Activated naive CD4-positive, alpha-beta T cell treated with anti-CD3 and anti-CD28 coated beads for 36 hours (primary cell): ENCODE measurements around the gene STXBP3. TPM values are rescaled to one million over a fixed set of nuclear protein-coding genes. Genes with fewer than 3 reads are reported as not detected.
"Not testable (repeated sequence)": the region's sequence is repeated elsewhere in the genome, so short reads cannot be mapped to it uniquely, and the experiment has no call there.

Source experiments
- CTCF ChIA-PET: fragments of 350-600 bp; sonication (Branson Sonifier 250); formaldehyde crosslinking; loops from one replicate; lab custom pipeline; 2021; ENCODE audit warnings: antibody characterized with exemption; lab: Charles Lee
- DNase-seq: peaks from one replicate; pipeline ENCODE4 v3.0.0-alpha.2; 2020
- H3K27ac Mint-ChIP-seq: one replicate; pipeline ENCODE4 v1.8.0; 2021; ENCODE audit warnings: mild to moderate bottlenecking, mixed read lengths
- H3K27me3 Mint-ChIP-seq: one replicate; pipeline ENCODE4 v1.8.0; 2021; ENCODE audit warnings: low read depth, mixed read lengths
- H3K36me3 Mint-ChIP-seq: one replicate; pipeline ENCODE4 v1.8.0; 2021; ENCODE audit warnings: low read depth, mixed read lengths
- H3K4me1 Mint-ChIP-seq: one replicate; pipeline ENCODE4 v1.8.0; 2021; ENCODE audit warnings: low read depth, mixed read lengths
- H3K4me3 Mint-ChIP-seq: one replicate; pipeline ENCODE4 v1.8.0; 2021; ENCODE audit warnings: mild to moderate bottlenecking, moderate library complexity, mixed read lengths
- H3K9me3 Mint-ChIP-seq: one replicate; pipeline ENCODE4 v1.8.0; 2021; ENCODE audit warnings: mixed read lengths
- intact Hi-C: fragments of 100-400 bp; cut with micrococcal nuclease; formaldehyde crosslinking; loops from one replicate; pipeline ENCODE4 v1.15.1; 2023
- total RNA-seq, 2 experiments: library from RNA; stranded (reverse); gene quantifications; one replicate each; pipeline ENCODE4 v1.2.3, GENCODE V29; 2021

The STXBP3 gene, protein sequence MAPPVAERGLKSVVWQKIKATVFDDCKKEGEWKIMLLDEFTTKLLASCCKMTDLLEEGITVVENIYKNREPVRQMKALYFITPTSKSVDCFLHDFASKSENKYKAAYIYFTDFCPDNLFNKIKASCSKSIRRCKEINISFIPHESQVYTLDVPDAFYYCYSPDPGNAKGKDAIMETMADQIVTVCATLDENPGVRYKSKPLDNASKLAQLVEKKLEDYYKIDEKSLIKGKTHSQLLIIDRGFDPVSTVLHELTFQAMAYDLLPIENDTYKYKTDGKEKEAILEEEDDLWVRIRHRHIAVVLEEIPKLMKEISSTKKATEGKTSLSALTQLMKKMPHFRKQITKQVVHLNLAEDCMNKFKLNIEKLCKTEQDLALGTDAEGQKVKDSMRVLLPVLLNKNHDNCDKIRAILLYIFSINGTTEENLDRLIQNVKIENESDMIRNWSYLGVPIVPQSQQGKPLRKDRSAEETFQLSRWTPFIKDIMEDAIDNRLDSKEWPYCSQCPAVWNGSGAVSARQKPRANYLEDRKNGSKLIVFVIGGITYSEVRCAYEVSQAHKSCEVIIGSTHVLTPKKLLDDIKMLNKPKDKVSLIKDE
- total RNA-seq = 10 to 100 TPM; 29.1 to 30.3 TPM

DNA sequence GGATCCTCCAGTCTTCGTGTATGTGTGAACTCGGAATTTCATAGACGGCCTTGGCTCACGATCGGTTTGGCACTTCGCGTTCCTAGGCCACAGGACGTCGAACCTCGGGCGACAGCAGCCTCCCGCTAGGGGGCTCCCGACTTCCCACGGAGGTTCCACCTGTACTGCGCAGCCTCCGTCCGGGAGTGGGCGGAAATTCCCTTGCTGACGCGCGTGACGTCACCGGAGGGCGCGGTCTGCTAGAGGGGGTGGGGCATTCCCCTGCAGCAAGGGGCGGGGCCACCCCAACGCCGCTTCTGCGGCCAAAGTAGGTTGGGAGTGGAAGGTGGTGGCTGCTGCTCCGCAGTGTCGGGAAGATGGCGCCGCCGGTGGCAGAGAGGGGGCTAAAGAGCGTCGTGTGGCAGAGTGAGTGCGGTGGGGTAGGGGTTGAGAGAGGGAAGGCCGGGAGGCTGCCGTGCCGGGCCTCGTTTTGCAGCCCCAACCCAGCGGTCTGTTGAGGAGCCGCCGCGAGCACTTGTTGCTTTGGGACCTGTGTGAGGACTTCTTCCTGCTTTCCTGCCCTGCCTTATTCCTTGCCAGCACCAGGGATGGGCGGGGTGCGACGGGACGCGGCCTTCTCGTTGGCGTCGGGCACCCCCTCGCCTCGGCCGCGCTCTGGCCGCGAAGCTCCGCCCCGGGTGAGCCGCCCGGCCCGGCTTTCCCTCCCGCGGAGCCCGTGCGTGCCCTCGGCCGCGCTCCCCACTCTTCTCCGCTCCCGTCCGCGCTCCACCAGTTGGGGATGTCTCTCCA is at the start of gene STXBP3:
TSS of gene STXBP3 (plus strand) at position 293 of the 789 bp plus-strand sequence. CDS start at position 357, 64 bp downstream.
- Mint-ChIP-seq H3K9me3 (no peaks in the 10 kb centered on the region), H3K4me3 (peak within 1 kb of the TSS; percentile 94), H3K4me1 (peaks cover 28% of the 10 kb centered on the region), H3K27me3 (no peaks in the 10 kb centered on the region), H3K36me3 (peaks cover 2% of the 10 kb centered on the region), H3K27ac (peak within 1 kb of the TSS; percentile 92)
- DNase-seq = peak; percentile 100
- CTCF ChIA-PET = no interaction called here
- intact Hi-C loops = loop anchor here (1.0 to 5.0 kb wide), 14 partner anchors 20 to 1286 kb away; partner anchors contain the start of genes CLCC1, GPSM2, HENMT1 and PRPF38B

DNA sequence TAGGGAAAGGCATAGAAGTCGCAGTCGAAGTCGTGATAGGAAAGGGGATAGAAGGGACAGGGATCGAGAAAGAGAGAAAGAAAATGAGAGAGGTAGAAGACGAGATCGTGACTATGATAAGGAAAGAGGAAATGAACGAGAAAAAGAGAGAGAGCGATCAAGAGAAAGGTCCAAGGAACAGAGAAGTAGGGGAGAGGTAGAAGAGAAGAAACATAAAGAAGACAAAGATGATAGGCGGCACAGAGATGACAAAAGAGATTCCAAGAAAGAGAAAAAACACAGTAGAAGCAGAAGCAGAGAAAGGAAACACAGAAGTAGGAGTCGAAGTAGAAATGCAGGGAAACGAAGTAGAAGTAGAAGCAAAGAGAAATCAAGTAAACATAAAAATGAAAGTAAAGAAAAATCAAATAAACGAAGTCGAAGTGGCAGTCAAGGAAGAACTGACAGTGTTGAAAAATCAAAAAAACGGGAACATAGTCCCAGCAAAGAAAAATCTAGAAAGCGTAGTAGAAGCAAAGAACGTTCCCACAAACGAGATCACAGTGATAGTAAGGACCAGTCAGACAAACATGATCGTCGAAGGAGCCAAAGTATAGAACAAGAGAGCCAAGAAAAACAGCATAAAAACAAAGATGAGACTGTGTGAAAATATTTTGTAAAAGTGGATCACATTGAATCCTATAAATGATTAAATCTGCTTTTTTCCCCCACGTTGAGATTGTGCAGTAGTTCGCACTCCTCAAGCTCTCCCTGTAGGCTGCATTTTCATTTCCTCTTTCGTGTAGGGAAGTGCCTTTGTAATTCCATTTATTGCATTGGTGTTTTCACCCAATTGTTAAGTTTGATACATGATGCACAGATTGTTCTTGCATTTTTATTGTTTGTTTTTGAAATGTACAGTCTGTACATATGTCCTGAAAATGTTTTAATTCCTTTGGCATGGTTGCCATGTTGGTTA is 46.8 kb upstream of the STXBP3 start:
- Mint-ChIP-seq H3K4me3 (peak overlapping the region; percentile 56), H3K4me1 (peaks cover 50% of the 10 kb centered on the region), H3K9me3 (no peaks in the 10 kb centered on the region), H3K27me3 (no peaks in the 10 kb centered on the region), H3K36me3 (peaks cover 50% of the 10 kb centered on the region), H3K27ac (peak overlapping the region; percentile 76)
- CTCF ChIA-PET = no interaction called here
- no peak for DNase-seq
- intact Hi-C loops = no loop called here

DNA sequence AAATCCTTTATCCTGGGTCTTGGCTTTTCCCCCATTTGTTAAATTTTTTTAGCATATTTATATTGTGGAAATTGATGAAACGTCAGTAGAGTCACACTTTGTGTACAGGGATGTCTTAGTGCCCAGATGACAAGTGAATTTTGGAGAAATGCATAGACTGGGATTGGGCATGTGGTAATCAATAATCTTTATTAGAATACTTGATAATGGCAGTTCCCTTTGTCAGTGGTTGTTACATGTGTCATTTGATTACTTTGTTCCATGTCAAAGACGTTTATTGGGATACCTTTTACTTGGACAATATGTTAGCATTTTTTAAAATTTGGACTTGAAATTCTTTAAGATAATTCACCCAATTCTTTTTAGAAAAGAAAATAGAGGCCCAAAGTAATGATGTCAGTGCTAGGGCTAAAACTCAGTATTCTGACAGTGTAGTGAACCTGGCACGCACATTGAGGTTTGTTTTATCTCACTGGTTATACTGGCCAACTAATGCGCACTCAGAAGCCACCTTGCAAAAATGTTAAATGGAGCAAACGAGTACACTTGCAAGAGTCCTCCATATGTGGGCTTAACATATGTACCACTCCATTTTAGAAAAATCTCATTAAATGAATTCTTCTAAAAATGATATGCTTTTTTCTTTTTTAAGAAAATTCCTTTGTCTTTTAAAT is 45.2 kb upstream of the STXBP3 start:
- Mint-ChIP-seq H3K4me3 (no peak overlapping the region), H3K4me1 (peaks cover 44% of the 10 kb centered on the region), H3K9me3 (no peaks in the 10 kb centered on the region), H3K27me3 (no peaks in the 10 kb centered on the region), H3K27ac (peak overlapping the region; percentile 37), H3K36me3 (peaks cover 40% of the 10 kb centered on the region)
- no peak for DNase-seq
- intact Hi-C loops = no loop called here
- CTCF ChIA-PET = interaction anchor here (0.6 kb wide), 1 partner anchor 86 kb away, joined by 4 read pairs; no protein-coding TSS in a partner anchor

DNA sequence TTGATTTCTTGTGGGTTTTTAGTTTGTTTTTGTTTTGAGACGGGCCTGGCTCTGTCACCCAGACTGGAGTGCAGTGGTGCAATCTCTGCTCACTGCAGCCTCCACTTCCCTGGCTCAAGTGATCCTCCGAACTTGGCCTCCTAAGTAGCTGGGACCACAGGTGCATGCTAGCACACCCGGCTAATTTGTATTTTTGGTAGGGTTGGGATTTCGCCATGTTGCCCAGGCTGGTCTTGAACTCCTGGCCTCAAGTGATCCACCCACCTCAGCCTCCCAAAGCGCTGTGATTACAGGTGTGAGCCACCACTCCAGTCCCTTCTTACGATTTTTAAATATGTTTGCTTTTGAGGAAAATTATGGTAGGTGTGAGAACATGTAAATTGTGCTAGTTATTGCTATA is 44.4 kb upstream of the STXBP3 start:
- H3K27me3 Mint-ChIP-seq, DNase-seq, H3K4me3 Mint-ChIP-seq, intact Hi-C loops, H3K9me3 Mint-ChIP-seq: not testable (repeated sequence)
- CTCF ChIA-PET = interaction anchor here (1.7 kb wide), 1 partner anchor 10 kb away, joined by 4 read pairs; the partner anchor contains the start of gene PRPF38B
- peaks cover 33% of the 10 kb centered on the region for H3K36me3 Mint-ChIP-seq
- H3K27ac Mint-ChIP-seq = peak overlapping the region; percentile 50
- peaks cover 38% of the 10 kb centered on the region for H3K4me1 Mint-ChIP-seq

DNA sequence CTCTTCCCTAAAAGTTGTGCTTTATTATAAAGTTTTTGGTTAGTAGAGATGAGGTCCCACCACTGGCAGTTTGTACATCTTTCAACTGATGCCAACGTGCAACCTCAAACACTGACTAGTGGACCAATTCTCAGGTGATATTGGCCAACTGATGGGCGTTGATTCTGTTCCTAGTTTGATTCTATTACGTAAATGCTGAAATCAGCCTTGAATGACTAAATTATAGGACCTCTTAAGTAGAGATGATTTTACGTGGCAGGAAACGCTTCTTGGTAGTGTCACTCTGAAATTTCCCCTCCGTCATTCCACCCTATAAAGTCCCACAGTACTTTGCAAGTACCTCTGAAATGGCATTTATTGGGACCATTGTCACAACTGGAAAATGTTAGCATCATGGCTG is 42.5 kb upstream of the STXBP3 start:
- CTCF ChIA-PET = no interaction called here
- Mint-ChIP-seq H3K4me1 (peaks cover 28% of the 10 kb centered on the region), H3K27ac (peak overlapping the region; percentile 84), H3K36me3 (peaks cover 20% of the 10 kb centered on the region), H3K9me3 (no peaks in the 10 kb centered on the region), H3K27me3 (no peaks in the 10 kb centered on the region), H3K4me3 (no peak overlapping the region)
- peak; percentile 21 for DNase-seq
- intact Hi-C loops = loop anchor here (1.0 kb wide), 2 partner anchors 12 to 42 kb away; partner anchors contain the start of genes PRPF38B and STXBP3

DNA sequence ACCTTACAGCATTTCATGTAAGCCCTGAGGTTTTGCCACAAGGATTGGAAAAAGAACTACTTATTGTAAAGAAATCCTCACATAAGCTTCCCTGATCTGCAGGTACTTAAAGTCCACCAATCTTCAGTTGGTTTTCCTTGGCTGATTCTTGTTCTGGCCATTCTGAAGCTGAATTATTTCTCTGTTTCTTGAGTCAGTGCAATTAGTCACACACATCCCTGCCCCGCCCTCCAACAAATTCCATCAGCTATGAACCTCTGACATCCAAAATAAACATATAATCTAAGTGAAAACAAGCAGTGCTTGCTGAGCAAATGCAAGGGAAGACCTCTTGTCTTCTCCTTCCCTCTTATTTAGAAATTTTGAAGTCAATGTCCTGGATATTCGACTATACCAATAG is 42.0 kb upstream of the STXBP3 start:
- CTCF ChIA-PET = interaction anchor here (1.2 kb wide), 1 partner anchor 12 kb away, joined by 4 read pairs; the partner anchor contains the start of gene PRPF38B
- intact Hi-C loops = loop anchor here (1.0 kb wide), 2 partner anchors 12 to 42 kb away; partner anchors contain the start of genes PRPF38B and STXBP3
- H3K9me3 Mint-ChIP-seq = no peaks in the 10 kb centered on the region

DNA sequence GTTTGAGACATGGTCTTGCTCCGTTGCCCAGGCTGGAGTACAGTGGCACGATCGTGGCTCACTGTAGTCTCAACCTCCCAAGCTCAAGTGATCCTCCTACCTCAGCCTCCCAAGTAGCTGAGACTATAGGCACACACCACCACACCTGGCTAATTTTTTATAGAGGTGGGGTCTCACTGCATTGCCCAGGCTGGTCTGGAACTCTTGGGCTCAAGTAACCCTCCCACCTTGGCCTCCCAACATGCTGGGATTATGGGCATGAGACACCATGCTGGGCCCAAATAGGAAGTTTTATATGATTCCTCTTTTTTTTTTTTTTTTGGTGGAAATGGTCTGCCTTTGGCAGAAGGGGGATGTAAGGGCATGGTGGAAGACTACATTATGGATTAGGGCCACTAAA is 39.8 kb upstream of the STXBP3 start:
- CTCF ChIA-PET = no interaction called here
- peaks cover 6% of the 10 kb centered on the region for H3K36me3 Mint-ChIP-seq
- no peak overlapping the region for H3K27ac Mint-ChIP-seq

More for the DNA sequence above, 42.0 kb upstream of the STXBP3 start:
- H3K27me3 Mint-ChIP-seq = no peaks in the 10 kb centered on the region
- H3K27ac Mint-ChIP-seq = peak overlapping the region; percentile 44
- H3K4me1 Mint-ChIP-seq = peaks cover 23% of the 10 kb centered on the region
- peaks cover 15% of the 10 kb centered on the region for H3K36me3 Mint-ChIP-seq
- no peak overlapping the region for H3K4me3 Mint-ChIP-seq
- no peak for DNase-seq

DNA sequence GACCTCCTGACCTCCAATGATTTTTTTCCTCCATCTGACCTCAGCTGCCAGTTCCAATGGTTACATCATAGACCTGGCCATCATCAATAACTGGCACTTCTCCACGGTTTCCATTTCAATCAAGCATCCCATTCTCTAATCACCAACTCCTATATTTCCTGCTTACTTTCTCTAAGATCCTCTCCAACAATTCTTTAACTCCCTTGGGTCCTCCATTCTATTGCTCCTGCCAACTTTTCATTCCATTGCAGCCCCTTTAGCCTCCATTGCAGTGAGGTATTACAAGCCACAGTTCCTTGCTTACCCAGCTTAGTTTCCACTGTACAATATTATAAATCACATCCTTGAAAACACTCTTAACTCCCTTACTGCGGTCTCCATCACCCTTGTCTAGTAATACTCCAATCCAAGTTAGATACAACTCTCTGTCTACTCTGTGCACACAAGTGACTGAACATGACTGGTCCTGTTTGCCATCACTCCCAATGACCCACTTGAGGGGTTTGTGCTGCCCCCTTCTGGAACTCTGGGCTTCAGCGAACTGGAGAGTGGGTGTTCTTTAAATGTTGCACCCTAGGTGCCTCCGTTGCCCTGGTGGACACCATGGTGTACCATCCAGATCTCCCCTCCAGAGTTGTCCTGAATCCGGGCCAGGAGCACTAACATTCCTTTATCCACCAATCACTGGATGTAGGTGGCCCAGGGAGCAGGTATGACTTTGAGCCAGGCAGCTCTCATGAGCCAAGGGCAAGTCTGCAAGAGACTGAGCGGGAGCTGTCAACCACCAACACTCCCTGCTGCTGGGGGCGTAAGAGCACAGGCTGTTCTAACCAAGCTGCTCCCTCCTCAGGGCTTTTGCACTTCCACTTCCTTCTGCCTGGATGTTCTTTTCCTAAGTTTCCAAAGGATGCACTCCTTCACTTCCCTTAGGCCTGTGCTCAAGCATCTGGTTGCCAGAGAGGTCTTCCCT is 37.5 kb upstream of the STXBP3 start:
- Mint-ChIP-seq H3K27me3 (no peaks in the 10 kb centered on the region), H3K27ac (no peak overlapping the region), H3K9me3 (no peaks in the 10 kb centered on the region), H3K4me3 (no peak overlapping the region), H3K4me1 (peaks cover 11% of the 10 kb centered on the region), H3K36me3 (no peaks in the 10 kb centered on the region)
- CTCF ChIA-PET = interaction anchor here (0.9 to 1.7 kb wide), 7 partner anchors 11 to 147 kb away, joined by 3 to 8 read pairs (median 3); partner anchors contain the start of gene PRPF38B
- peak; percentile 81 for DNase-seq
- intact Hi-C loops = loop anchor here (1.0 to 2.0 kb wide), 3 partner anchors 64 to 197 kb away; partner anchors contain the start of gene EEIG2

More for the DNA sequence above, 39.8 kb upstream of the STXBP3 start:
- H3K27me3 Mint-ChIP-seq = no peaks in the 10 kb centered on the region
- peaks cover 15% of the 10 kb centered on the region for H3K4me1 Mint-ChIP-seq
- no peak overlapping the region for H3K4me3 Mint-ChIP-seq
- intact Hi-C loops = no loop called here
- no peaks in the 10 kb centered on the region for H3K9me3 Mint-ChIP-seq
- DNase-seq = no peak

DNA sequence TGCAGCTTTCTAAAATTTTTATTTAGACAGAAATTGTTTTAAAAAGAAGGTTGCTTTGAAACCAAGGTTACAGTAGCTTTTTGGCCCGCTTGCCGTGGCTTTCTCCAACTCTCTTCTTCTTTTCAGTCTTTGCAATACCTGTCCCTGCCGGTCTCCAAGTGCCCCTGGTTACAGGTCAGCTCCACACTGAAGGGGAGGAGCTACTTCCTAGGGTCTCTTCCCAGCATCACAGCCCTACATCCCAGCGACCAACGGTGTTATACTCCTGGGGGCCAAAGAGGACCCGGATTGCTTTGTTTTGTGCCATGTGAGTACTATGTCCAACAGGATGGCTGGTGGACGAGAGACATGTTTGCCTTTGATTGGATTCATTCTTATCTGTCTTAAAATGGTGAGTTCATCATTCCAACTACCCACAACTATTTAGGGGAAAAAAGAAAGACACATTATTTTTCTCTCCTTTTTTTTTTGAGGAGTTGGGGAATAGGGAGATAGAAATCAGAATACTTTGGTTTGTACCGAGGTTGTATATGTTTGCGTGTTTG is 33.8 kb upstream of the STXBP3 start, which contains the start of gene FNDC7:
TSS of gene FNDC7 (plus strand) at position 303 of the 545 bp plus-strand sequence. CDS start at position 329, 26 bp downstream.
- H3K27me3 Mint-ChIP-seq = no peaks in the 10 kb centered on the region
- no peak within 1 kb of the TSS for H3K27ac Mint-ChIP-seq
- no peak for DNase-seq
- no peaks in the 10 kb centered on the region for H3K36me3 Mint-ChIP-seq
- H3K4me3 Mint-ChIP-seq = no peak within 1 kb of the TSS
- H3K9me3 Mint-ChIP-seq = no peaks in the 10 kb centered on the region
- no peaks in the 10 kb centered on the region for H3K4me1 Mint-ChIP-seq
- intact Hi-C loops = no loop called here
- CTCF ChIA-PET = interaction anchor here (0.6 kb wide), 2 partner anchors 55 to 56 kb away, joined by 4 to 5 read pairs; no protein-coding TSS in a partner anchor
